ENCODE measurements around the gene KRTAP10-7.
"Not testable (repeated sequence)": the region's sequence is repeated elsewhere in the genome, so short reads cannot be mapped to it uniquely, and the experiment has no call there.

The KRTAP10-7 gene

GRCh38 chr21:44637018-44637850, 36.8 kb downstream of the KRTAP10-7 start, which contains the start of gene KRTAP10-10:
Gene KRTAP10-10, plus strand, starts transcription at chr21:44637356. Its CDS starts 62 bp downstream, at chr21:44637418.
- DNase-seq, result no peak

GRCh38 chr21:44637851-44638348, 37.5 kb downstream of the KRTAP10-7 start:
- DNase-seq, result not testable (repeated sequence)

GRCh38 chr21:44638506-44639330, 38.3 kb downstream of the KRTAP10-7 start:
- DNase-seq, result not testable (repeated sequence)

GRCh38 chr21:44639331-44639655, 38.9 kb downstream of the KRTAP10-7 start:
- no peak for DNase-seq

- DNase-seq, result no peak
Measured at GRCh38 chr21:44640761-44641160, 40.4 kb downstream of the KRTAP10-7 start.

- DNase-seq, result no peak
Measured at GRCh38 chr21:44643741-44644310, 43.4 kb downstream of the KRTAP10-7 start.

- no peak for DNase-seq
Measured at GRCh38 chr21:44644878-44645277, 44.5 kb downstream of the KRTAP10-7 start.

- DNase-seq, result not testable (repeated sequence)
Measured at GRCh38 chr21:44646366-44647221, 46.2 kb downstream of the KRTAP10-7 start, which contains the start of gene KRTAP10-11. Gene KRTAP10-11, plus strand, starts transcription at chr21:44646414. Its CDS starts 45 bp downstream, at chr21:44646459.

- DNase-seq, result no peak
Measured at GRCh38 chr21:44647222-44647552, 46.8 kb downstream of the KRTAP10-7 start.

- no peak for DNase-seq
Measured at GRCh38 chr21:44648557-44649311, 48.3 kb downstream of the KRTAP10-7 start.

- DNase-seq, result no peak
Measured at GRCh38 chr21:44649521-44650100, 49.2 kb downstream of the KRTAP10-7 start.

- DNase-seq, result no peak
Measured at GRCh38 chr21:44650265-44650972, 50.0 kb downstream of the KRTAP10-7 start.

GRCh38 chr21:44650973-44651675, 50.7 kb downstream of the KRTAP10-7 start:
- DNase-seq, result no peak
